Measurements from ENCODE around the gene SOBP.

DNA sequence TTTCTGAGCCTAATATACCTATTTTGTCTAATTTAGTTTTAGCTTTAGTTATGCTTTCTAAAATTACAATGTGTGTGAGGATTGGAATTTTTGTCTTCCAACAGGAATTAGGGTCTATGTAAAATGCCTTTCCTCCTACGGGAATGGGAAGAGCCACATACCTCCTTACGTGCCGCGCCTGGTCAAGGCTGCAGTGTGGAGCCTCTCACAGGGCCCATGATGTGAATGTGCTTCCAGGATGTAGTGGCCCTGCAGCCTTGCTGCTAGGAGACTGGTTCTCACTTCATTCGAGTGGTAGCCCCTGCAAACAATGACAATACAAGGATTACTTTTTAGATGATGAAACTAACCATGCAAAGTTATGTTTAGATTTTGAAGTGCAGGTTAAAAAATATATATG lies 110.2 kb downstream of the SOBP start:
- TF ChIP-seq YY1 (IDR thresholded peaks at IDR 0.05; ENCODE audit: insufficient read depth, insufficient read length) (no peak), SUZ12 (IDR thresholded peaks at IDR 0.05; ENCODE audit: extremely low read depth, insufficient read depth, insufficient read length) (no peak), ZNF274 (IDR thresholded peaks at IDR 0.05; ENCODE audit: low read depth, low read length) (no peak)
